Natural killer cell (primary cell): ENCODE results near the gene KRTAP19-2. TPM values are rescaled to one million over a fixed set of nuclear protein-coding genes. Genes with fewer than 3 reads are reported as not detected.

Source experiments
- ATAC-seq, 3 donors: fragments of 150-1000 bp in 2 of 3; fragments of 200-7000 bp in 1 of 3; cut with Tn5 transposase; 1 replicate in 1 of 3; 2 replicates in 2 of 3; pipeline ENCODE4 v1.10.0; 2021; ENCODE audit warnings: mild to moderate bottlenecking in 2 of 3, moderate library complexity in 2 of 3
- DNase-seq, 2 donors: peaks; one replicate each; pipeline versions ENCODE4 v3.0.0 to v3.0.0-alpha.2; 2013 to 2021; ENCODE audit warnings: mixed read lengths in 1 of 2
- H3K27ac ChIP-seq: one replicate; pipeline ENCODE4 v1.5.1; 2013; ENCODE audit warnings: mild to moderate bottlenecking, low read length
- H3K27me3 ChIP-seq: one replicate; pipeline ENCODE4 v1.6.1; 2013; ENCODE audit warnings: low read length; ENCODE audit not compliant: control insufficient read depth, insufficient read depth
- H3K36me3 ChIP-seq: one replicate; pipeline ENCODE4 v1.6.1; 2013; ENCODE audit warnings: low read length; ENCODE audit not compliant: control insufficient read depth, insufficient read depth
- H3K4me1 ChIP-seq: one replicate; pipeline ENCODE4 v1.6.1; 2013; ENCODE audit warnings: low read length; ENCODE audit not compliant: control insufficient read depth, insufficient read depth
- H3K4me3 ChIP-seq: one replicate; pipeline ENCODE4 v1.5.1; 2013; ENCODE audit warnings: low read length
- H3K9me3 ChIP-seq: one replicate; pipeline ENCODE4 v1.6.1; 2013; ENCODE audit warnings: low read length; ENCODE audit not compliant: control insufficient read depth, insufficient read depth
- H3K27ac Mint-ChIP-seq, 2 donors: one replicate each; pipeline ENCODE4 v1.8.0; 2022; ENCODE audit warnings: mild to moderate bottlenecking in 2 of 2, mixed read lengths in 2 of 2, moderate library complexity in 1 of 2
- H3K27me3 Mint-ChIP-seq, 2 donors: one replicate each; pipeline ENCODE4 v1.8.0; 2022; ENCODE audit warnings: low read depth in 2 of 2, mixed read lengths in 2 of 2
- H3K36me3 Mint-ChIP-seq: one replicate; pipeline ENCODE4 v1.8.0; 2022; ENCODE audit warnings: mixed read lengths
- H3K4me1 Mint-ChIP-seq, 2 donors: one replicate each; pipeline ENCODE4 v1.8.0; 2022; ENCODE audit warnings: mixed read lengths in 2 of 2
- H3K4me3 Mint-ChIP-seq: one replicate; pipeline ENCODE4 v1.8.0; 2022; ENCODE audit warnings: mild to moderate bottlenecking, moderate library complexity, mixed read lengths
- H3K9me3 Mint-ChIP-seq, 2 donors: one replicate each; pipeline ENCODE4 v1.8.0; 2022; ENCODE audit warnings: mixed read lengths in 2 of 2
- CTCF ChIP-seq: fragments of 200-600 bp; IDR thresholded peaks from one replicate; pipeline ENCODE4 v1.8.0; 2022; ENCODE audit warnings: antibody characterized with exemption
- WGBS: methylation state at CpG from one replicate; pipeline ENCODE4 v1.1.7; 2013; ENCODE audit warnings: missing lambda C conversion rate; ENCODE audit not compliant: insufficient coverage; 5-methylcytosine and 5-hydroxymethylcytosine counted together
- intact Hi-C: fragments of 100-400 bp; cut with micrococcal nuclease; formaldehyde crosslinking; loops from one replicate; pipeline ENCODE4 v1.14.2; 2022
- total RNA-seq, 4 donors: library from RNA; stranded (reverse); fragments of 120-200 nt in 1 of 4; gene quantifications; one replicate each; pipeline versions ENCODE4 v1.2.3 to v1.2.4, GENCODE V29; 2013 to 2022

Gene KRTAP19-2
- total RNA-seq, 3 donors from 2014 or later (not counting 1 experiment from before 2014, with no cell fraction given), result not detected

- Mint-ChIP-seq H3K36me3 (no peaks in the 10 kb centered on the region), H3K9me3 (peaks cover 5% of the 10 kb centered on the region in 2 donors), H3K4me3 (no peak overlapping the region), H3K27ac (no peak overlapping the region), H3K27me3 (no peaks in the 10 kb centered on the region), H3K4me1 (no peaks in the 10 kb centered on the region)
- Histone ChIP-seq H3K36me3 (no peaks in the 10 kb centered on the region), H3K4me3 (no peak overlapping the region), H3K4me1 (no peaks in the 10 kb centered on the region), H3K9me3 (no peaks in the 10 kb centered on the region), H3K27ac (no peak overlapping the region), H3K27me3 (no peaks in the 10 kb centered on the region)
- WGBS, result 73% methylated on average over 1 of the region's 1 CpG
- DNase-seq, result no peak
- intact Hi-C loops, result no loop called here
- no peak for TF ChIP-seq CTCF
- no peak for ATAC-seq
These were observed 43.0 kb downstream of the KRTAP19-2 start for GRCh38 chr21:30444204-30444603.

GRCh38 chr21:30443226-30443625, 44.0 kb downstream of the KRTAP19-2 start:
- intact Hi-C loops, result no loop called here
- H3K4me3 Mint-ChIP-seq, result no peak overlapping the region
- ATAC-seq, result no peak

GRCh38 chr21:30439975-30440374, 47.3 kb downstream of the KRTAP19-2 start, which contains the start of gene KRTAP15-1:
Gene KRTAP15-1 (plus strand): TSS chr21:30440275. CDS start chr21:30440328, 53 bp downstream.
- intact Hi-C loops, result no loop called here
- Histone ChIP-seq H3K4me3 (no peak within 1 kb of the TSS), H3K36me3 (no peaks in the 10 kb centered on the region), H3K27ac (no peak within 1 kb of the TSS), H3K4me1 (no peaks in the 10 kb centered on the region), H3K27me3 (no peaks in the 10 kb centered on the region), H3K9me3 (no peaks in the 10 kb centered on the region)
- Mint-ChIP-seq H3K36me3 (no peaks in the 10 kb centered on the region), H3K4me1 (no peaks in the 10 kb centered on the region), H3K27me3 (no peaks in the 10 kb centered on the region), H3K9me3 (peaks cover 6 to 10% of the 10 kb centered on the region in 2 donors), H3K4me3 (no peak within 1 kb of the TSS), H3K27ac (no peak within 1 kb of the TSS)
- WGBS, result 92% methylated on average over 5 of the region's 5 CpGs
- TF ChIP-seq CTCF, result no peak
- DNase-seq (no peak), ATAC-seq (no peak)

More at GRCh38 chr21:30443226-30443625, 44.0 kb downstream of the KRTAP19-2 start:
- no peak for TF ChIP-seq CTCF
- no peaks in the 10 kb centered on the region for H3K36me3 ChIP-seq
- H3K27ac Mint-ChIP-seq, result no peak overlapping the region
- no peaks in the 10 kb centered on the region for H3K4me1 Mint-ChIP-seq
- DNase-seq, result no peak
- no peak overlapping the region for H3K27ac ChIP-seq
- no peaks in the 10 kb centered on the region for H3K9me3 ChIP-seq
- H3K4me3 ChIP-seq, result no peak overlapping the region
- H3K4me1 ChIP-seq, result no peaks in the 10 kb centered on the region
- H3K27me3 ChIP-seq, result no peaks in the 10 kb centered on the region
- H3K36me3 Mint-ChIP-seq, result no peaks in the 10 kb centered on the region
- H3K9me3 Mint-ChIP-seq, result peaks cover 5% of the 10 kb centered on the region in 2 donors
- no peaks in the 10 kb centered on the region for H3K27me3 Mint-ChIP-seq

Other genes starting within 250 kb of the KRTAP19-2 start
- not detected for gene KRTAP24-1, start 204.5 kb downstream of the KRTAP19-2 start, total RNA-seq
- not detected for gene KRTAP25-1, start 197.9 kb downstream of the KRTAP19-2 start, total RNA-seq
- not detected for gene KRTAP26-1, start 167.1 kb downstream of the KRTAP19-2 start, total RNA-seq
- gene KRTAP27-1, start 149.7 kb downstream of the KRTAP19-2 start, total RNA-seq, result not detected
- gene KRTAP23-1, start 138.8 kb downstream of the KRTAP19-2 start, total RNA-seq, result not detected
- not detected for gene KRTAP13-2, start 115.2 kb downstream of the KRTAP19-2 start, total RNA-seq
- gene KRTAP13-1, start 91.4 kb downstream of the KRTAP19-2 start, total RNA-seq, result not detected
- not detected for gene KRTAP13-3, start 61.5 kb downstream of the KRTAP19-2 start, total RNA-seq
- gene KRTAP13-4, start 57.2 kb downstream of the KRTAP19-2 start, total RNA-seq, result not detected
- not detected for gene KRTAP15-1, start 47.2 kb downstream of the KRTAP19-2 start, total RNA-seq
- gene KRTAP19-1, start 7.1 kb downstream of the KRTAP19-2 start, total RNA-seq, result not detected
- gene KRTAP19-3, start 4.6 kb upstream of the KRTAP19-2 start, total RNA-seq, result not detected
- not detected for gene KRTAP19-4, start 9.7 kb upstream of the KRTAP19-2 start, total RNA-seq
- gene KRTAP19-5, start 14.7 kb upstream of the KRTAP19-2 start, total RNA-seq, result not detected
- not detected for gene KRTAP19-6, start 54.4 kb upstream of the KRTAP19-2 start, total RNA-seq
- not detected for gene KRTAP19-7, start 73.9 kb upstream of the KRTAP19-2 start, total RNA-seq
- not detected for gene KRTAP22-2, start 103.0 kb upstream of the KRTAP19-2 start, total RNA-seq
- gene KRTAP6-3, start 105.0 kb upstream of the KRTAP19-2 start, total RNA-seq, result not detected
- not detected for gene KRTAP6-2, start 111.5 kb upstream of the KRTAP19-2 start, total RNA-seq
- not detected for gene KRTAP22-1, start 113.7 kb upstream of the KRTAP19-2 start, total RNA-seq
- gene KRTAP6-1, start 126.5 kb upstream of the KRTAP19-2 start, total RNA-seq, result not detected
- not detected for gene KRTAP20-1, start 129.0 kb upstream of the KRTAP19-2 start, total RNA-seq
- not detected for gene KRTAP20-4, start 133.2 kb upstream of the KRTAP19-2 start, total RNA-seq
- gene KRTAP20-2, start 147.8 kb upstream of the KRTAP19-2 start, total RNA-seq, result not detected
- not detected for gene KRTAP20-3, start 155.4 kb upstream of the KRTAP19-2 start, total RNA-seq
- not detected for gene KRTAP21-3, start 231.3 kb upstream of the KRTAP19-2 start, total RNA-seq